Renal cortex interstitium (tissue), 11 donors: ENCODE measurements around the gene SEC14L3. TPM values are rescaled to one million over a fixed set of nuclear protein-coding genes. Genes with fewer than 3 reads are reported as not detected.
"Not testable (repeated sequence)": the region's sequence is repeated elsewhere in the genome, so short reads cannot be mapped to it uniquely, and the experiment has no call there.

Source experiments
- DNase-seq, 11 donors: peaks; one replicate each; pipeline ENCODE4 v3.0.0-alpha.2; 2013; ENCODE audit warnings: low read depth in 9 of 11, low spot score in 4 of 11; ENCODE audit errors: extremely low read depth in 1 of 11
- polyA plus RNA-seq, 3 donors: library from polyadenylated mRNA; unstranded; fragments of 120-200 nt; gene quantifications; one replicate each; pipeline ENCODE4 v1.2.1, GENCODE V29; 2013; ENCODE audit not compliant: insufficient read length in 3 of 3

The SEC14L3 gene
- polyA plus RNA-seq, 3 donors, result 0.04 TPM; not detected in 2

DNA sequence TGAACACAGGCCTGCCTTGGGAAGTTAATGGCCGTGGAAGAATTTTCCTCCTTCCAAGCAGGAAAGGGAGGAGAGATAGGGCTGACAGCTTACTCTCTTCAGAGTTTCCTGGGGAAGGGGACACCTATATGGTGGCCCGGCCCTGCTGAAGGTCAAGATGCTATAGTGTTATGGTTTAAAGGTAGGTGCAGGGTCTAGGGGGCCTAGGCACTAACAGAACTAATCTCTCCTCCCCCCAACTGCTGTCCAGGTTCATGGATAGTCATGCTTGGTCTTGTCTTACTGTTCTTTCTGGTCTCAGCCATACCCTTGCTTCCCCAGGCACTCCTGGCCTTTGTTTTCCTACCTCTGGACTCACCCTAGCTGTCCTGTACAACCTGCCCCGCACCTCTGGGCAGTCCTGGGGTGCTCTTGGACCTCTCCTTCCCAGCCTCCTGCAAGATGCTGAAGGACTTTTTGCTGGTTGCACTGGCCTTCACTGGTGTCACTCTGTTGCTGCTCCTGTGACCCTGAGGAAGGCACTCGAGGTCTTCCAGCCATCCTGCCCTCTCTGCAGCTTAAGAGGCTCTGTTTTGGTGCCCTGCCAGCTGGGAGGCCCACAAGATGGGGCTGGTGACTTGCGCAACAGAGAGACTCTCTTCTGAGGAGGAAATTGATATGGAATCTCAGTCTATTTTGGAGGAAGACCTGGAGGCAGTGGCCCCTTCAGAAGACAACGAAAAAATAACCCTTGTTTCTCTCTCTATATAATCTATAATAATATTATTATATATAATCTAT is 17.9 kb downstream of the SEC14L3 start:
- DNase-seq, result peak in 2 of 11 donors; percentile 22 to 25

- no peak for DNase-seq
Observed at GRCh38 chr22:30452861-30453260, 19.0 kb downstream of the SEC14L3 start.

DNA sequence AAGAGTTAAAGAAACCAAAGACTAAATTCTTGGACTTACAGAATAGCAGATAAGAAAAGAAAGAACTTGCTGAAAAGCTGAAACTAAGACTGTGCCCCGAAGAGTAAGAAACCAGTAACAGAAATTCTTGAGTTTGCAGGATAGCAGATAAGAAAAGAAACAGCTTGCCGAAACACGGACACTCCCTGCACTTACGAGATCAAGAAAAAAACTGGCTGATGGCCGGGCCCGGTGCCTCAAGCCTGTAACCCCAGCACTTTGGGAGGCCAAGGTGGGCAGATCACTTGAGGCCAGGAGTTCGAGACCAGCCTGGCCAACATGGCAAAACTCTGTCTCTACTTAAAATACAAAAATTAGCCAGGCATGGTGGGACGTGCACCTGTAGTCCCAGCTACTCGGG is 20.3 kb downstream of the SEC14L3 start:
- not testable (repeated sequence) for DNase-seq

- no peak for DNase-seq
Observed at GRCh38 chr22:30447656-30448055, 24.2 kb downstream of the SEC14L3 start.

- DNase-seq, result no peak
Observed at GRCh38 chr22:30445438-30446145, 26.2 kb downstream of the SEC14L3 start.

DNA sequence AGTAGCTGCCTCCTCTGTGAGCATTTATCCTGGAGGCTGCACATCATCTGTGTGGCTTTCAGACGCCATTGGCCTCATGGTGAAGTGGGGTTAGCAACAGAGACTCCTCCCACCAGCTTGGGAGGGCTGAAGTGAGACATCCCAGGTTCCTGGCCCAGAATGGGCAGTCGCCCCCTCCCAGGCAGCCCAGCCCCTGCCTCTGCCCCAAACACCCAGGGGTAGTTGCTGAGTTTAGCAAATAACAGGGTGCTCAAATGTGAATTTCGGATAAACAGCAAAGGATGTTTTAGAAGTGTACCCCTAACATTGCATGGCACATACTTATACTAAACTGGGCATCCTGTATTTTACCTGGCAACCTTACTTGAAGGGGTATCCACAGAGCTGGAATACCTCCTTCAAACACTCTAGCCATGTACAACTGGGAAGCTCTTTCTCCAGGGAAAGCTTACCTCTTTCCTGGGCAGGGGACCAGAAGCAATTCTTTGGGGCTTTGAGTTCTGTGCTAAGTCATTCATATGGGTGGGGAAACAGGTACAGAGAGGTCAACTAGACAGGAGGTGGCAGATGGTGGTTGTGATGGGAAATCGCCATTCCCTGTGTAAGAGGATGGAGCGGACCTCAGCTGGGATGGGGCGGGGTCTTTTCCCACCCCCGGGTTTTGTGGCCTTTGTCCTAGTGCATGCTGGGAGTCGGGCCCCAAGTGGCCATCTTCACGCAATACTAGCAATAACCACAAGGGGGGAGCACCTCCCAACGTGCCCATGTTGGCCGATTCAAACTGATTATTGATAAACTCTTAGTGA is 27.0 kb downstream of the SEC14L3 start:
- DNase-seq, result peak in 1 of 11 donors; percentile 44

DNA sequence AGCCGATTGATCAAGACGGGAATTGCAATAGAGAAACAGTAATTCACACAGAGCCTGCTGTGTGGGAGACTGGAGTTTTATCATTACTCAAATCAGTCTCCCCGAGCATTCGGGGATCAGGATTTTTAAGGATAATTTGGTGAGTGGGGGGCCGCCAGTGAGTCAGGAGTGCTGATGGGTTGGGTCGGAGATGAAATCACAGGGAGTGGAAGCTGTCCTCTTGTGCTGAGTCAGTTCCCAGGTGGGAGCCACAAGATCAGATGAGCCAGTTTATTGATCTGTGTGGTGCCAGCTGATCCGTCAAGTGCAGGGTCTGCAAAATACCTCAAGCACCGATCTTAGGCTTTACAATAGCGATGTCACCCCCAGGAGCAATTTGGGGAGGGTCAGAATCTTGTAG is 30.7 kb downstream of the SEC14L3 start:
- DNase-seq, result no peak

DNA sequence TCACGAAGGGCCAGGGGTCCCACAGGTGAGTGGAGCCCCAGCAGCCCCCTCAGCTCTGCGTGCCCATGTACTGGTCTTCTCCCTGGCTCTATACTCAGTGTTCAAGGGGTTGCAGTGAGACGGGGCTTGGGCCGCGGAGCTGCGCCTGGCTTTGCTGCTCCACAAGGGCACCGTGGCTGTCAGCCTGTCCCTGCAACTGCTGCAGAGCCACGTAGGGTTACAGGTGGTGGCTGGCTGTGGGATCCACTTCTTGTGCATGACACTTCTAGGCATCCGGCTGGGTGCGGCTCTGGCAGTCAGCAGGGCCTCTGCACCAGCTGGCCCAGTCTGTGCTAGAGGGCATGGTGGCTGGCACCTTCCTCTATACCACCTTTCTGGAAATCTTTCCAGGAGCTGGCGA is 32.0 kb downstream of the SEC14L3 start:
- no peak for DNase-seq

- DNase-seq, result no peak
Observed at GRCh38 chr22:30439226-30439625, 32.6 kb downstream of the SEC14L3 start.

DNA sequence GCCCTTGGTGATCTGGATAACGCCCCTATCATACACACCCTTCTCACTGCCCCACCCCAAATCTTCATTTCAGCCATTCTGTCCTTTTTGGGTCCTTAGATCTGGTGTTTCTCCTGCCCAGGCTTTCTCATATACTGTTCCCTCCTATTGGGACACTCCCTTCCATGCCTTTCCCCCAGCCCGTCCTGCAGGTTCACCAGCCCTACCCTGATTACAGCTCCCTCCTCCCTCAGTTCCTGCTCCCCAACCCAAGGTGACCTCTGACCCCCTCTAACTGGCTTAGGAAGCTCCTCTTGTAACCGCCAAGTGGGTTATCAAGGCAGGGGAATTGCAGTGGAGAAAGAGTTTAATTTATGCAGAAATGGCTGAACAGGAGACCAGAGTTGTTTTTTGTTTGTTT is 33.3 kb downstream of the SEC14L3 start:
- DNase-seq, result no peak

GRCh38 chr22:30436196-30436595 is 35.6 kb downstream of the SEC14L3 start:
- no peak for DNase-seq

- no peak for DNase-seq
Observed at GRCh38 chr22:30435674-30436126, 36.1 kb downstream of the SEC14L3 start.

- no peak for DNase-seq
Observed at GRCh38 chr22:30434843-30435242, 37.0 kb downstream of the SEC14L3 start.

GRCh38 chr22:30433773-30434172 is 38.0 kb downstream of the SEC14L3 start:
- no peak for DNase-seq

DNA sequence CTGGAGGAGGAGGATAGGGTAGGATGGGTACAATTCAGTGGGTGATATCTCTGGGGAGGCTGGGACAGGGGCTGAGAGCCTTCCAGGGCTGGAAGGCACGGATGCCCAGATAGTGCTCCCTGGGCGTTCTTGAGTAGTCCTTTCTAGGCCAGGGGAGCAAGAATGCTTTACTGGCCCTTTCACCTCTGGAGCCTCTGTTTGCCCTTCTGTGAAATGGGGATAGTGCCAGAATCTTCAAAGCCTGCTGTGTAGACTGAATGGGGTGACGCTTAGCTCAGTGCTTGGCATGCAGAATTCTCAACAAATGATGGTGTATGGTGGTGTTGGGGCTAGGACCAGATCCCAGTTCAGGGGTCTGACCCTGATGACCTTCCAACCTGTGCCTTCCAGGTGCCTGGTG is 38.6 kb downstream of the SEC14L3 start:
- DNase-seq, result no peak

- no peak for DNase-seq
Observed at GRCh38 chr22:30432520-30432919, 39.3 kb downstream of the SEC14L3 start.

- no peak for DNase-seq
Observed at GRCh38 chr22:30432096-30432495, 39.7 kb downstream of the SEC14L3 start.

DNA sequence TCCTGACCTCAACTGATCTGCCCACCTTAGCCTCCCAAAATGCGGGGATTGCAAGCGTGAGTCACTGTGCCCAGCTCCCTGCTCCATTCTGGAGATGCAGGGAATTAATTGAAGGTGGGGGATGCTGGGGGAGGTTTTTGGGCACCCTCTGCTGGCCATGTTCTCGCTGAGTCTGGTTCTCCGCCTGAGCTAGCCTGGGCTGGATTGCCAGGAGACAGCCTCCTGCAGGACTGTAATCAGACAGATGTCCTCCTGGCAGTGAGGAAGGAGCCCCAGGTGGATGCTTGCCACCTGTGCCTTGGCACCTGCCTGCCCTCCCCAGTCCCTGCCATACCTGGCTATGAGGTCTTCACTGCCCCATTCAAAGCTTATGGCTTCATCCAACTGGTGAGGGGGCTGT is 40.9 kb downstream of the SEC14L3 start:
- DNase-seq, result no peak

GRCh38 chr22:30429887-30430286 is 41.9 kb downstream of the SEC14L3 start:
- DNase-seq, result no peak

GRCh38 chr22:30427871-30428270 is 43.9 kb downstream of the SEC14L3 start:
- DNase-seq, result no peak
